Mesenchymal stem cell (in vitro differentiated cells and primary cell): ENCODE data around the gene B3GALT6.
"Not testable (repeated sequence)": the region's sequence is repeated elsewhere in the genome, so short reads cannot be mapped to it uniquely, and the experiment has no call there.

Experiments used
- DNase-seq: peaks from one replicate; pipeline ENCODE4 v3.0.0-alpha.2; 2013
- H2AFZ ChIP-seq: one replicate; pipeline ENCODE4 v1.6.1; 2013; ENCODE audit warnings: low read depth, mild to moderate bottlenecking, control low read depth, inconsistent platforms, low read length, moderate library complexity
- H2AK5ac ChIP-seq: 2 replicates; pipeline ENCODE4 v1.6.1; 2013; ENCODE audit warnings: low read length, moderate library complexity, mild to moderate bottlenecking, inconsistent platforms; ENCODE audit not compliant: severe bottlenecking
- H2BK120ac ChIP-seq: one replicate; pipeline ENCODE4 v1.6.1; 2013; ENCODE audit warnings: low read depth, mild to moderate bottlenecking, inconsistent platforms, low read length, moderate library complexity
- H2BK12ac ChIP-seq, 2 experiments: one replicate each; pipeline ENCODE4 v1.6.1; 2013; ENCODE audit warnings: inconsistent platforms in 2 of 2, low read length in 2 of 2, mild to moderate bottlenecking in 2 of 2, moderate library complexity in 2 of 2, control low read depth in 1 of 2
- H2BK15ac ChIP-seq: one replicate; pipeline ENCODE4 v1.6.1; 2013; ENCODE audit warnings: mild to moderate bottlenecking, low read depth, inconsistent platforms; ENCODE audit not compliant: poor library complexity, severe bottlenecking
- H2BK5ac ChIP-seq: 2 replicates; pipeline ENCODE4 v1.6.1; 2013; ENCODE audit warnings: low read depth, mild to moderate bottlenecking, low read length, control low read depth, inconsistent platforms; ENCODE audit not compliant: poor library complexity, severe bottlenecking
- H3K14ac ChIP-seq, 2 experiments: one replicate each; pipeline ENCODE4 v1.6.1; 2013; ENCODE audit warnings: inconsistent platforms in 2 of 2, low read length in 2 of 2, control low read depth in 1 of 2, mild to moderate bottlenecking in 1 of 2, moderate library complexity in 1 of 2
- H3K18ac ChIP-seq, 2 experiments: one replicate each; pipeline ENCODE4 v1.6.1; 2013; ENCODE audit warnings: inconsistent platforms in 2 of 2, low read length in 2 of 2, control low read depth in 1 of 2, low read depth in 1 of 2, mild to moderate bottlenecking in 1 of 2
- H3K23ac ChIP-seq, 2 experiments: one replicate each; pipeline ENCODE4 v1.6.1; 2013; ENCODE audit warnings: inconsistent platforms in 2 of 2, low read length in 2 of 2, mild to moderate bottlenecking in 2 of 2, moderate library complexity in 2 of 2, control low read depth in 1 of 2
- H3K27ac ChIP-seq: 2 replicates; pipeline ENCODE4 v1.5.1; 2013; ENCODE audit warnings: mild to moderate bottlenecking, moderate library complexity, low read length, control low read depth, inconsistent platforms; ENCODE audit not compliant: poor library complexity, severe bottlenecking
- H3K27me3 ChIP-seq, 2 experiments: 2 replicates each; pipeline versions ENCODE4 v1.6.1 to v1.7.0; 2013; ENCODE audit warnings: low read length in 2 of 2, mild to moderate bottlenecking in 2 of 2, moderate library complexity in 2 of 2, control low read depth in 1 of 2, inconsistent platforms in 1 of 2; ENCODE audit not compliant: control insufficient read depth in 1 of 2, insufficient read depth in 1 of 2
- H3K36me3 ChIP-seq, 2 experiments: 2 replicates each; pipeline versions ENCODE4 v1.6.1 to v1.7.0; 2013; ENCODE audit warnings: low read length in 2 of 2, control low read depth in 1 of 2, inconsistent platforms in 1 of 2, low read depth in 1 of 2, mild to moderate bottlenecking in 1 of 2; ENCODE audit not compliant: insufficient read depth in 2 of 2, control insufficient read depth in 1 of 2
- H3K4ac ChIP-seq, 2 experiments: one replicate each; pipeline ENCODE4 v1.6.1; 2013; ENCODE audit warnings: inconsistent platforms in 2 of 2, low read length in 2 of 2, mild to moderate bottlenecking in 2 of 2, moderate library complexity in 2 of 2, control low read depth in 1 of 2, low read depth in 1 of 2
- H3K4me1 ChIP-seq: 2 replicates; pipeline ENCODE4 v1.6.1; 2013; ENCODE audit warnings: low read depth, low read length, control low read depth; ENCODE audit not compliant: control insufficient read depth, insufficient read depth
- H3K4me2 ChIP-seq: 2 replicates; pipeline ENCODE4 v1.6.1; 2013; ENCODE audit warnings: low read length, mild to moderate bottlenecking, inconsistent platforms; ENCODE audit not compliant: poor library complexity, severe bottlenecking
- H3K4me3 ChIP-seq, 2 experiments: 2 replicates each; pipeline versions ENCODE4 v1.5.1 to v1.7.0; 2013; ENCODE audit warnings: low read length in 2 of 2, mild to moderate bottlenecking in 2 of 2, control low read depth in 1 of 2, low read depth in 1 of 2; ENCODE audit not compliant: insufficient read depth in 1 of 2
- H3K79me1 ChIP-seq: replicated peaks from 2 replicates; pipeline ENCODE4 v1.6.1; 2013; ENCODE audit warnings: mild to moderate bottlenecking, control low read depth, low read length, inconsistent platforms; ENCODE audit not compliant: poor library complexity, severe bottlenecking
- H3K9ac ChIP-seq: 2 replicates; pipeline ENCODE4 v1.7.0; 2013; ENCODE audit warnings: mild to moderate bottlenecking, low read length, moderate library complexity
- H3K9me3 ChIP-seq: 2 replicates; pipeline ENCODE4 v1.7.0; 2013; ENCODE audit warnings: mild to moderate bottlenecking, low read length; ENCODE audit not compliant: control insufficient read depth
- H4K8ac ChIP-seq: one replicate; pipeline ENCODE4 v1.6.1; 2013; ENCODE audit warnings: inconsistent platforms, mild to moderate bottlenecking, low read length, moderate library complexity
- H4K91ac ChIP-seq: one replicate; pipeline ENCODE4 v1.6.1; 2013; ENCODE audit warnings: mild to moderate bottlenecking, low read length, inconsistent platforms
- WGBS: methylation state at CpG from one replicate; pipeline ENCODE4 v1.1.7; 2013; ENCODE audit warnings: mixed read lengths; 5-methylcytosine and 5-hydroxymethylcytosine counted together

Gene B3GALT6

DNA sequence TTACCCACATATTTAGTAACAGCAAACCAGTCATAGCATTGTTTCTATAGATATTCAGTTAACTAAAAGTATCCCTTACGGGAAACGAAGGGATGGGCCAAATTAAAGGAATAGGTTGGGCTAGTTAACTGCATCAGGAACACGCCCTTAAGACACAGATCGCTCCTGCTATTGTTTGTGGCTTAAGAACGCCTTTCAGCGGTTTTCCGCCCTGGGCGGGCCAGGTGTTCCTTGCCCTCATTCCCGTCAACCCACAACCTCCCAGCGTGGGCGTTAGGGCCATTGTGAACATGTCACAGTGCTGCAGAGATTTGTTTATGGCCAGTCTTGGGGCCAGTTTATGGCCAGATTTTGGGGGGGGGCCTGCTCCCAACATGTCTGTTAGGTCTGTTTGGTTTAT is 40.3 kb upstream of the B3GALT6 start:
- H3K9ac ChIP-seq = no peak overlapping the region
- WGBS = 85% methylated on average over 10 of the region's 11 CpGs
- H3K18ac ChIP-seq = no peak overlapping the region
- no peak overlapping the region for H3K4me2 ChIP-seq
- peaks cover 8% of the 10 kb centered on the region for H3K9me3 ChIP-seq
- H2AK5ac ChIP-seq = no peak overlapping the region
- H4K8ac ChIP-seq = no peak overlapping the region
- no peaks in the 10 kb centered on the region for H3K79me1 ChIP-seq
- no peak overlapping the region for H2BK12ac ChIP-seq
- no peak overlapping the region for H4K91ac ChIP-seq
- no peak for DNase-seq
- no peak overlapping the region for H3K4me3 ChIP-seq
- no peak overlapping the region for H2BK120ac ChIP-seq
- no peak overlapping the region for H3K14ac ChIP-seq
- peaks cover 0 to 13% of the 10 kb centered on the region in 2 experiments for H3K27me3 ChIP-seq
- no peak overlapping the region for H3K4ac ChIP-seq
- no peak overlapping the region for H3K27ac ChIP-seq
- H2AFZ ChIP-seq = no peak overlapping the region
- H3K4me1 ChIP-seq = peaks cover 2% of the 10 kb centered on the region
- no peak overlapping the region for H3K23ac ChIP-seq
- H2BK15ac ChIP-seq = no peak overlapping the region
- no peak overlapping the region for H2BK5ac ChIP-seq
- H3K36me3 ChIP-seq = no peaks in the 10 kb centered on the region

DNA sequence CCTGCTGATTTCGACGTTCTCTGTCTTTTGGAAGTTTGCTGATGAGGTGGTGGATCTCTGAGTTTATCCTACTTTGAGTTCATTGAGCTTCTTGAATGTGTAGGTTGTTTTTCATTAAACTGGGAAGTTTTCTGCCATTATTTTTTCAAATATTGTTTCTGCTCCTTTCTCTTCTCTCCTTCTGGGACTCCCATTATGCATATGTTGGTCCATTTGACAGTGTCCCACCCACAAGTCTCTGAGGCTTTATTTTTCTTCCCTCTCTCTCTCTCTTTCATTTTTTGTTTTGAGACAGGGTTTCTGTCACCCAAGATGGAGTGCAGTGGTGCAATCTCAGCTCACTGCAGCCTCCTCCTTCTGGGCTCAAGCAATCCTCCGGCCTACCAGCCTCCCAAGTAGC is 37.3 kb upstream of the B3GALT6 start:
- H3K18ac ChIP-seq = no peak overlapping the region
- H3K4ac ChIP-seq = no peak overlapping the region
- DNase-seq = no peak
- H3K4me3 ChIP-seq = no peak overlapping the region
- H4K91ac ChIP-seq = no peak overlapping the region
- H3K14ac ChIP-seq = no peak overlapping the region
- H3K23ac ChIP-seq = no peak overlapping the region
- H2BK15ac ChIP-seq = no peak overlapping the region
- H3K9me3 ChIP-seq = peaks cover 8% of the 10 kb centered on the region
- H3K9ac ChIP-seq = no peak overlapping the region
- peaks cover 0 to 16% of the 10 kb centered on the region in 2 experiments for H3K27me3 ChIP-seq
- H3K79me1 ChIP-seq = no peaks in the 10 kb centered on the region
- no peaks in the 10 kb centered on the region for H3K36me3 ChIP-seq
- no peak overlapping the region for H4K8ac ChIP-seq
- peaks cover 10% of the 10 kb centered on the region for H3K4me1 ChIP-seq
- H3K4me2 ChIP-seq = no peak overlapping the region
- WGBS = 96% methylated on average over 3 of the region's 3 CpGs
- H3K27ac ChIP-seq = no peak overlapping the region
- no peak overlapping the region for H2BK5ac ChIP-seq
- no peak overlapping the region for H2AFZ ChIP-seq
- H2AK5ac ChIP-seq = no peak overlapping the region
- no peak overlapping the region for H2BK12ac ChIP-seq
- H2BK120ac ChIP-seq = no peak overlapping the region

DNA sequence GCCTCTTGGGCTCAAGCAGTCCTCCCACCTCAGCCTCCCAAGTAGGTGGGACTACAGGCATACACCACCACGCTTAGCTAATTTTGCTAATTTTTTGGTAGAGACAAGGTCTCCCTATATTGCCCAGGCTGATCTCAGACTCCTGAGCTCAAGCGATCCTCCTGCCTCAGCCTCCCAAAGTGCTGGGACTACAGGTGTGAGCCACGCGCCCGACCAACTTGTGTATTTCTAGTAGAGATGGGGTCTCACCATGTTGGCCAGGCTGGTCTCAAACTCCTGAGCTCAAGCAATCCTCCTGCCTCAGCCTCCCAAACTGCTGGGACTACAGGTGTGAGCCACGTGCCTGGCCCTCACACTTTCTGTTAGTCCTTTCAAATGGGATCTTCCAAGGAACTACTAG is 36.3 kb upstream of the B3GALT6 start:
- H3K4me1 ChIP-seq = peaks cover 14% of the 10 kb centered on the region
- not testable (repeated sequence) for H3K9me3 ChIP-seq, DNase-seq, H2BK15ac ChIP-seq, H3K14ac ChIP-seq, H3K36me3 ChIP-seq, H3K18ac ChIP-seq, H4K91ac ChIP-seq, H2AFZ ChIP-seq, H4K8ac ChIP-seq, H3K27ac ChIP-seq, H3K4me3 ChIP-seq, H3K23ac ChIP-seq, H2AK5ac ChIP-seq, H2BK120ac ChIP-seq, H2BK5ac ChIP-seq, H3K79me1 ChIP-seq, H2BK12ac ChIP-seq, H3K4me2 ChIP-seq, H3K9ac ChIP-seq, H3K4ac ChIP-seq
- peaks cover 0 to 21% of the 10 kb centered on the region in 2 experiments for H3K27me3 ChIP-seq
- 94% methylated on average over 5 of the region's 6 CpGs for WGBS

DNA sequence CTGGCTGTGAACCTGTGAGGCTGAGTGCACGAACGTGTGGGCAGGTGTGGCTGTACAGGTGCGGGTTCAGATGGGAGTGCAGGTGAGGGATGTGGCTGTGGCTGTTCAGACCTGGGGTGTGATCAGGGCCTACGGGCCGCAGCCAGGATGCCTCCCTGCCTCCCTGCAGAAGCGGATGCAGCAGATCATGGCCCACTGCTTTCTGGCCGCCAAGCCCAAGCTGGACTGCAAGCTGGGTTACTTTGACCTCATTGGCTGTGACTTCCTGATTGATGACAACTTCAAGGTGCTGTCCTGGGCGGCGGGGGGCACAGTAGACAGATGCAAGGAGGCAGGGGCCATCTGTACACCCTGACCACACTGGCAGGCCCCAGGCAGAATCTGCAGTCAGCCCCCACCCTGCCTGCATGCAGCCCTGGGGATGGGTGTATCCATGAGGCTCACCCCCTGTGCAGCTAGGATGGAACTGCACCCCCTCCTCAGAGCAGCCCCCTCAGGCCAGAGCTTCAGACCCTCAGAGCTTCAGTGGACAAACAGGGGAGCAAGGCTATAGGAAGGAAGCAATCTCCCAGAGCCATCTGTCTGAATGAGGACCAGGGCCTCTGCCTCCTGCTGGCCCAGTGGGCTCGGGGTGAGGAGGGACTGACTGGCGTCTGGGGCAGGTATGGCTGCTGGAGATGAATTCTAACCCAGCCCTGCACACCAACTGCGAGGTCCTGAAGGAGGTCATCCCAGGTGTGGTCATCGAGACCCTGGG is 35.4 kb upstream of the B3GALT6 start:
- Histone ChIP-seq H3K9ac (no peak overlapping the region), H2BK12ac (no peak overlapping the region), H4K91ac (no peak overlapping the region), H3K9me3 (peaks cover 8% of the 10 kb centered on the region), H2AK5ac (no peak overlapping the region), H2BK15ac (no peak overlapping the region), H3K14ac (no peak overlapping the region), H2AFZ (no peak overlapping the region), H3K4me3 (no peak overlapping the region), H2BK120ac (no peak overlapping the region), H3K79me1 (no peaks in the 10 kb centered on the region), H3K18ac (no peak overlapping the region), H3K27ac (no peak overlapping the region), H3K4me2 (no peak overlapping the region), H3K36me3 (no peaks in the 10 kb centered on the region), H4K8ac (no peak overlapping the region), H2BK5ac (no peak overlapping the region), H3K4ac (no peak overlapping the region), H3K23ac (no peak overlapping the region), H3K4me1 (peaks cover 22% of the 10 kb centered on the region), H3K27me3 (peaks cover 0 to 23% of the 10 kb centered on the region in 2 experiments)
- DNase-seq = no peak
- 85% methylated on average over 13 of the region's 13 CpGs for WGBS
